GM10266 (cell line): ENCODE measurements around the gene FOXP3.

ENCODE experiments used
- DNase-seq: peaks from one replicate; pipeline ENCODE4 v3.0.0; 2012; ENCODE audit errors: extremely low spot score
- TF ChIP-seq, protein P1 (sequence below): IDR thresholded peaks from 2 replicates; pipeline ENCODE4 v1.5.1; 2012; ENCODE audit warnings: mild to moderate bottlenecking, low read depth; ENCODE audit not compliant: control insufficient read depth, insufficient read depth; ENCODE audit errors: missing control alignments

FOXP3 gene

GRCh38 chrX:49206543-49206942, 58.0 kb downstream of the FOXP3 start:
- TF ChIP-seq, protein P1, sequence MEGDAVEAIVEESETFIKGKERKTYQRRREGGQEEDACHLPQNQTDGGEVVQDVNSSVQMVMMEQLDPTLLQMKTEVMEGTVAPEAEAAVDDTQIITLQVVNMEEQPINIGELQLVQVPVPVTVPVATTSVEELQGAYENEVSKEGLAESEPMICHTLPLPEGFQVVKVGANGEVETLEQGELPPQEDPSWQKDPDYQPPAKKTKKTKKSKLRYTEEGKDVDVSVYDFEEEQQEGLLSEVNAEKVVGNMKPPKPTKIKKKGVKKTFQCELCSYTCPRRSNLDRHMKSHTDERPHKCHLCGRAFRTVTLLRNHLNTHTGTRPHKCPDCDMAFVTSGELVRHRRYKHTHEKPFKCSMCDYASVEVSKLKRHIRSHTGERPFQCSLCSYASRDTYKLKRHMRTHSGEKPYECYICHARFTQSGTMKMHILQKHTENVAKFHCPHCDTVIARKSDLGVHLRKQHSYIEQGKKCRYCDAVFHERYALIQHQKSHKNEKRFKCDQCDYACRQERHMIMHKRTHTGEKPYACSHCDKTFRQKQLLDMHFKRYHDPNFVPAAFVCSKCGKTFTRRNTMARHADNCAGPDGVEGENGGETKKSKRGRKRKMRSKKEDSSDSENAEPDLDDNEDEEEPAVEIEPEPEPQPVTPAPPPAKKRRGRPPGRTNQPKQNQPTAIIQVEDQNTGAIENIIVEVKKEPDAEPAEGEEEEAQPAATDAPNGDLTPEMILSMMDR, result no peak
- DNase-seq, result no peak

GRCh38 chrX:49205443-49205842, 59.1 kb downstream of the FOXP3 start:
- DNase-seq, result no peak
- TF ChIP-seq, protein P1, result no peak

GRCh38 chrX:49204709-49205108, 59.8 kb downstream of the FOXP3 start:
- DNase-seq, result no peak
- TF ChIP-seq, protein P1, result no peak

DNA sequence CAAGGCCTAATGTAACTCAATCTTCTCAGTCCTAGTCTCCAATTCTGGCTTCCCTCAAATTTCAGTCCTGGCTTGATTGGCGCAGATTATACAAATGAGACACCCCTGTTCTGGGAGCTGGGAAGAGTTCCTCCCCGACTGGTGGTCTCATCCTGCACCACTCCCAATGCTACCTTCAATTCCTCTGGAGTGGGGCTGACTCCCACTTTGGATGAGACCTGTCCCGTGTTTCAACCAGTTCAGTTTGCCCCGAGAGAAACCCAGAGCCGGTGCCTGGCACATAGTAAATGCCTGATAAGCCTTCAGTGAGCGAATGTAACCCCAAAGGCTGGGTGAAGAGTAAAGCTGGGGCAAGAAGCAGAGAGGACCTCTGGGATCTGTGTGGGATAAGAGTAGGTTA, 60.5 kb downstream of the FOXP3 start:
- TF ChIP-seq, protein P1, result no peak
- no peak for DNase-seq

DNA sequence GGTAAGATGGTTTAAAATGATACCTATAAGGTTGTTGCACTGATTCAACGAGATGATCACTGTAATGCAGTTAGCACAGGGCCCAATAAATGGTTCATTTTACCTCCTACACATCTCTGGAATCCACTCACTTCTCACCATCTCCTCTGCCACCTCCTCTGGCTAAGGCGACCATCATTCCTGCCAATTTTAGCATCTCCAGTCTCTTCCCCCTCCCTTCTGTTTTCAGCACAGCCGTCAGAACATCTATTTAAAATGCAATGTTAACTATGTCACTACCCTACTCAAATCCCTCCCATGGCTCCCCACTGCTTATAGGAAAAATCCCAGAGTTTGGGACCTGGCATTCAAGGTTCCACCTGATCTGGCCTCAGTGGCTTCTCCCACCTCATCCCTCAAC, 61.0 kb downstream of the FOXP3 start:
- no peak for DNase-seq
- TF ChIP-seq, protein P1, result no peak

- DNase-seq, result no peak
- TF ChIP-seq, protein P1, result no peak
These were observed 62.5 kb downstream of the FOXP3 start for GRCh38 chrX:49202022-49202421.
